SK-N-SH (cell line): ENCODE results near the gene ADGRG2. TPM values are rescaled to one million over a fixed set of nuclear protein-coding genes. Genes with fewer than 3 reads are reported as not detected.

Experiments
- CTCF ChIA-PET: fragments of 300-600, 350-600 bp; formaldehyde crosslinking; extraction: SDS; loops from one replicate; lab custom pipeline; 2021; lab: Yijun Ruan, JAX
- POLR2A ChIA-PET: fragments of 350-600 bp; sonication (Branson Sonifier 250); formaldehyde crosslinking; extraction: SDS; loops from one replicate; lab custom pipeline; 2020; ENCODE audit warnings: antibody characterized with exemption, inconsistent platforms; lab: Yijun Ruan, JAX
- DNase-seq: peaks from one replicate; pipeline ENCODE4 v3.0.0; 2012
- H2AFZ ChIP-seq: fragments of 200-600 bp; sonication (generic); 2 replicates; pipeline ENCODE4 v1.8.1; 2016; ENCODE audit warnings: antibody characterized with exemption, mild to moderate bottlenecking, low read depth
- H3F3A ChIP-seq: fragments of 200-600 bp; sonication (generic); replicated peaks from 2 replicates; pipeline ENCODE3; 2016; ENCODE audit warnings: antibody characterized with exemption, mild to moderate bottlenecking; ENCODE audit not compliant: insufficient read depth
- H3K27ac ChIP-seq, 2 experiments: fragments of 200-500 bp in 1 of 2; fragments of 200-600 bp in 1 of 2; sonication (Bioruptor generic) in 1 of 2; sonication (generic), shearing (Covaris generic) in 1 of 2; 2 replicates each; pipeline versions ENCODE4 v1.5.1 to v1.6.1; 2014 to 2016; ENCODE audit warnings: low read depth in 2 of 2, inconsistent platforms in 1 of 2, low read length in 1 of 2, mild to moderate bottlenecking in 1 of 2, mixed read lengths in 1 of 2
- H3K27me3 ChIP-seq: fragments of 200-600 bp; sonication (generic), shearing (Covaris generic); 2 replicates; pipeline ENCODE4 v1.6.1; 2016; ENCODE audit warnings: mixed run types; ENCODE audit not compliant: insufficient read depth
- H3K36me3 ChIP-seq, 2 experiments: fragments of 200-500 bp in 1 of 2; fragments of 200-600 bp in 1 of 2; sonication (Bioruptor generic) in 1 of 2; sonication (generic) in 1 of 2; replicated peaks in 1 of 2; 2 replicates each; pipeline versions ENCODE3 to v1.5.1; 2014 to 2016; ENCODE audit warnings: low read length in 1 of 2, mild to moderate bottlenecking in 1 of 2; ENCODE audit not compliant: insufficient read depth in 2 of 2, control insufficient read depth in 1 of 2
- H3K4me1 ChIP-seq, 2 experiments: fragments of 200-500 bp in 1 of 2; fragments of 200-600 bp in 1 of 2; sonication (Bioruptor generic) in 1 of 2; sonication (generic), shearing (Covaris generic) in 1 of 2; 2 replicates each; pipeline versions ENCODE4 v1.5.1 to v1.6.1; 2014 to 2016; ENCODE audit warnings: low read depth in 1 of 2, low read length in 1 of 2, mixed run types in 1 of 2; ENCODE audit not compliant: insufficient read depth in 2 of 2, control insufficient read depth in 1 of 2
- H3K4me2 ChIP-seq: fragments of 200-600 bp; sonication (generic), shearing (Covaris generic); 2 replicates; pipeline ENCODE4 v1.6.1; 2017; ENCODE audit warnings: mixed run types
- H3K4me3 ChIP-seq, 2 experiments: fragments of 200-500 bp in 1 of 2; fragments of 200-600 bp in 1 of 2; sonication (Bioruptor generic) in 1 of 2; sonication (generic), shearing (Covaris generic) in 1 of 2; 2 replicates each; pipeline versions ENCODE4 v1.5.1 to v1.8.1; 2014 to 2016; ENCODE audit warnings: low read depth in 2 of 2, inconsistent platforms in 1 of 2, low read length in 1 of 2, mild to moderate bottlenecking in 1 of 2, mixed read lengths in 1 of 2, moderate library complexity in 1 of 2
- H3K79me2 ChIP-seq: fragments of 200-600 bp; sonication (generic); 2 replicates; pipeline ENCODE4 v1.8.1; 2017; ENCODE audit warnings: mild to moderate bottlenecking; ENCODE audit not compliant: insufficient read depth
- H3K9ac ChIP-seq: fragments of 200-600 bp; sonication (generic); 2 replicates; pipeline ENCODE4 v1.6.1; 2017; ENCODE audit warnings: mixed run types
- H3K9me2 ChIP-seq: fragments of 200-600 bp; sonication (generic); 2 replicates; pipeline ENCODE4 v1.6.1; 2017; ENCODE audit warnings: mixed run types
- H3K9me3 ChIP-seq: fragments of 200-600 bp; sonication (generic); 2 replicates; pipeline ENCODE4 v1.6.1; 2017; ENCODE audit warnings: mixed run types, mild to moderate bottlenecking, moderate library complexity
- H4K20me1 ChIP-seq: fragments of 200-600 bp; sonication (generic); 2 replicates; pipeline ENCODE4 v1.6.1; 2017; ENCODE audit warnings: mild to moderate bottlenecking, mixed run types; ENCODE audit not compliant: insufficient read depth
- CHD2 ChIP-seq: fragments of 150-350 bp; IDR thresholded peaks from 2 replicates; pipeline ENCODE4 v1.6.1; 2018; ENCODE audit warnings: low read length; ENCODE audit not compliant: partially characterized antibody
- FOSL2 ChIP-seq: IDR thresholded peaks from 2 replicates; pipeline ENCODE4 v1.4.0; 2012; ENCODE audit warnings: low read depth, mild to moderate bottlenecking, moderate library complexity, borderline replicate concordance
- FOXM1 ChIP-seq: IDR thresholded peaks from 2 replicates; pipeline ENCODE4 v1.4.0; 2012; ENCODE audit warnings: low read depth, mild to moderate bottlenecking
- GABPA ChIP-seq: IDR thresholded peaks from 2 replicates; pipeline ENCODE4 v1.4.0; 2012; ENCODE audit warnings: low read depth, mild to moderate bottlenecking
- JUND ChIP-seq: IDR thresholded peaks from 2 replicates; pipeline ENCODE4 v1.4.0; 2012
- MEF2A ChIP-seq: IDR thresholded peaks from 2 replicates; pipeline ENCODE4 v1.4.0; 2012; ENCODE audit warnings: low read depth, borderline replicate concordance
- POLR2AphosphoS5 ChIP-seq: IDR thresholded peaks from 2 replicates; pipeline ENCODE4 v1.6.1; 2012; ENCODE audit warnings: low read depth, low read length
- RAD21 ChIP-seq: IDR thresholded peaks from 2 replicates; pipeline ENCODE4 v1.6.1; 2012; ENCODE audit warnings: mild to moderate bottlenecking, low read length
- RCOR1 ChIP-seq: fragments of 150-350 bp; IDR thresholded peaks from 2 replicates; pipeline ENCODE4 v1.6.1; 2017; ENCODE audit warnings: antibody characterized with exemption, low read length
- RFX5 ChIP-seq: IDR thresholded peaks from 2 replicates; pipeline ENCODE4 v1.6.1; 2012; ENCODE audit warnings: mild to moderate bottlenecking, improper control_type of control experiment, low read length
- SMC3 ChIP-seq: IDR thresholded peaks from 2 replicates; pipeline ENCODE4 v1.6.1; 2012; ENCODE audit warnings: low read depth, low read length, improper control_type of control experiment
- TCF12 ChIP-seq: IDR thresholded peaks from 2 replicates; pipeline ENCODE4 v1.4.0; 2012
- TEAD4 ChIP-seq: IDR thresholded peaks from 2 replicates; pipeline ENCODE4 v1.4.0; 2012; ENCODE audit warnings: mild to moderate bottlenecking, borderline replicate concordance; ENCODE audit not compliant: insufficient read depth
- WGBS: methylation state at CpG from one replicate; pipeline ENCODE4 v1.1.6; 2017; ENCODE audit warnings: low lambda C conversion rate; 5-methylcytosine and 5-hydroxymethylcytosine counted together
- polyA plus RNA-seq, 3 experiments: library from polyadenylated mRNA; depleted of rRNA; stranded (reverse); fragments of >200 nt; gene quantifications; 2 replicates each; pipeline ENCODE4 v1.2.3, GENCODE V29; 2012
- TF ChIP-seq, protein P1 (sequence below): fragments of 150-350 bp; IDR thresholded peaks from 2 replicates; pipeline ENCODE4 v1.6.1; 2016; ENCODE audit warnings: mild to moderate bottlenecking, low read depth, low read length
- TF ChIP-seq, protein P2 (sequence below): IDR thresholded peaks from 2 replicates; pipeline ENCODE4; 2012
- TF ChIP-seq, protein P3 (sequence below): fragments of 200-600 bp; sonication (generic); IDR thresholded peaks from 2 replicates; pipeline ENCODE4 v1.6.1; 2017; ENCODE audit warnings: antibody characterized with exemption, mild to moderate bottlenecking, moderate library complexity
- TF ChIP-seq, protein P4 (sequence below): fragments of 150-350 bp; IDR thresholded peaks from 2 replicates; pipeline ENCODE4 v1.6.1; 2017; ENCODE audit warnings: antibody characterized with exemption, low read length, low read depth, borderline replicate concordance

Gene ADGRG2
- polyA plus RNA-seq, 1 of the 3 experiments (the other 2 are of a cell fraction), result 0.08 TPM

GRCh38 chrX:19064175-19064574 is 58.1 kb downstream of the ADGRG2 start (continued):
- TF ChIP-seq MEF2A, result no peak
- TF ChIP-seq, all 33 proteins: peak for 0

DNA sequence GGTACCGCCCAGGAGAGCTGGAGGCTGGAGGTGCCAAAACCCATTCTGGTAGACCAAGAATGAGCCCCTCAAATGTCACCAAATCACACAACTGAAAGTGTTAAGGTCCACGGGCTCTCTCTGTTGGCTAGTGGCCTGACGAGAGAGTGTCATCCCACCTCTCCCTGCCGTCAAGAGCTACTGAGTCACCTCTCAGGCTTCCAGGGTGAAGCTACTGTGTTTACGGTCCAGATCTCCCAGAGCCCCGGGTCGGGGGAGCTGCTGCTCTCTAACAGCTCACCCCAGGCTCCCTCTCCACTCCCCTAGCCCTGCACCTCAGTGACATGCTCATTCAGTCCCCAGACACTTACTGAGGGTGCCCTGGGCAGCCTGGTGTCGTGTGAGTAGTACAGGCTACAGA is 59.2 kb downstream of the ADGRG2 start:
- no peaks in the 10 kb centered on the region for H3F3A ChIP-seq
- H3K9ac ChIP-seq, result no peak overlapping the region
- no peaks in the 10 kb centered on the region for H4K20me1 ChIP-seq
- no peak overlapping the region for H2AFZ ChIP-seq
- H3K4me1 ChIP-seq, result peaks cover 0 to 8% of the 10 kb centered on the region in 2 experiments; a peak in 1 of 4 replicates
- no peaks in the 10 kb centered on the region for H3K9me3 ChIP-seq
- no peaks in the 10 kb centered on the region for H3K79me2 ChIP-seq
- no peak overlapping the region for H3K4me2 ChIP-seq
- ChIA-PET POLR2A (no interaction called here), CTCF (interaction anchor here (0.9 kb wide), 1 partner anchor 9 kb away, joined by 3 read pairs; no protein-coding TSS in a partner anchor)
- H3K27me3 ChIP-seq, result no peaks in the 10 kb centered on the region
- TF ChIP-seq, protein P1, sequence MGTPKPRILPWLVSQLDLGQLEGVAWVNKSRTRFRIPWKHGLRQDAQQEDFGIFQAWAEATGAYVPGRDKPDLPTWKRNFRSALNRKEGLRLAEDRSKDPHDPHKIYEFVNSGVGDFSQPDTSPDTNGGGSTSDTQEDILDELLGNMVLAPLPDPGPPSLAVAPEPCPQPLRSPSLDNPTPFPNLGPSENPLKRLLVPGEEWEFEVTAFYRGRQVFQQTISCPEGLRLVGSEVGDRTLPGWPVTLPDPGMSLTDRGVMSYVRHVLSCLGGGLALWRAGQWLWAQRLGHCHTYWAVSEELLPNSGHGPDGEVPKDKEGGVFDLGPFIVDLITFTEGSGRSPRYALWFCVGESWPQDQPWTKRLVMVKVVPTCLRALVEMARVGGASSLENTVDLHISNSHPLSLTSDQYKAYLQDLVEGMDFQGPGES, result no peak
- TF ChIP-seq SMC3 (no peak), RAD21 (no peak), CHD2 (no peak), JUND (no peak)
- TF ChIP-seq, protein P2, sequence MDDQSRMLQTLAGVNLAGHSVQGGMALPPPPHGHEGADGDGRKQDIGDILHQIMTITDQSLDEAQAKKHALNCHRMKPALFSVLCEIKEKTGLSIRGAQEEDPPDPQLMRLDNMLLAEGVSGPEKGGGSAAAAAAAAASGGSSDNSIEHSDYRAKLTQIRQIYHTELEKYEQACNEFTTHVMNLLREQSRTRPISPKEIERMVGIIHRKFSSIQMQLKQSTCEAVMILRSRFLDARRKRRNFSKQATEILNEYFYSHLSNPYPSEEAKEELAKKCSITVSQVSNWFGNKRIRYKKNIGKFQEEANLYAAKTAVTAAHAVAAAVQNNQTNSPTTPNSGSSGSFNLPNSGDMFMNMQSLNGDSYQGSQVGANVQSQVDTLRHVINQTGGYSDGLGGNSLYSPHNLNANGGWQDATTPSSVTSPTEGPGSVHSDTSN, result no peak
- TF ChIP-seq, protein P3, sequence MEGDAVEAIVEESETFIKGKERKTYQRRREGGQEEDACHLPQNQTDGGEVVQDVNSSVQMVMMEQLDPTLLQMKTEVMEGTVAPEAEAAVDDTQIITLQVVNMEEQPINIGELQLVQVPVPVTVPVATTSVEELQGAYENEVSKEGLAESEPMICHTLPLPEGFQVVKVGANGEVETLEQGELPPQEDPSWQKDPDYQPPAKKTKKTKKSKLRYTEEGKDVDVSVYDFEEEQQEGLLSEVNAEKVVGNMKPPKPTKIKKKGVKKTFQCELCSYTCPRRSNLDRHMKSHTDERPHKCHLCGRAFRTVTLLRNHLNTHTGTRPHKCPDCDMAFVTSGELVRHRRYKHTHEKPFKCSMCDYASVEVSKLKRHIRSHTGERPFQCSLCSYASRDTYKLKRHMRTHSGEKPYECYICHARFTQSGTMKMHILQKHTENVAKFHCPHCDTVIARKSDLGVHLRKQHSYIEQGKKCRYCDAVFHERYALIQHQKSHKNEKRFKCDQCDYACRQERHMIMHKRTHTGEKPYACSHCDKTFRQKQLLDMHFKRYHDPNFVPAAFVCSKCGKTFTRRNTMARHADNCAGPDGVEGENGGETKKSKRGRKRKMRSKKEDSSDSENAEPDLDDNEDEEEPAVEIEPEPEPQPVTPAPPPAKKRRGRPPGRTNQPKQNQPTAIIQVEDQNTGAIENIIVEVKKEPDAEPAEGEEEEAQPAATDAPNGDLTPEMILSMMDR, result no peak
- 36% methylated on average over 4 of the region's 8 CpGs for WGBS
- no peak overlapping the region for H3K27ac ChIP-seq
- H3K36me3 ChIP-seq, result no peaks in the 10 kb centered on the region
- no peaks in the 10 kb centered on the region for H3K9me2 ChIP-seq
- no peak for DNase-seq
- no peak overlapping the region for H3K4me3 ChIP-seq

GRCh38 chrX:19059067-19059466 is 63.2 kb downstream of the ADGRG2 start:
- no peaks in the 10 kb centered on the region for H4K20me1 ChIP-seq
- H3K4me3 ChIP-seq, result no peak overlapping the region
- DNase-seq, result no peak
- H3K27me3 ChIP-seq, result no peaks in the 10 kb centered on the region
- no peaks in the 10 kb centered on the region for H3K9me3 ChIP-seq
- H2AFZ ChIP-seq, result no peak overlapping the region
- 53% methylated on average over 6 of the region's 6 CpGs for WGBS
- no peaks in the 10 kb centered on the region for H3K36me3 ChIP-seq
- no peaks in the 10 kb centered on the region for H3K9me2 ChIP-seq
- POLR2A ChIA-PET, result no interaction called here
- CTCF ChIA-PET, result interaction anchor here (1.0 kb wide), 1 partner anchor 275 kb away, joined by 4 read pairs; no protein-coding TSS in a partner anchor
- no peak for TF ChIP-seq TEAD4
- TF ChIP-seq, protein P4, sequence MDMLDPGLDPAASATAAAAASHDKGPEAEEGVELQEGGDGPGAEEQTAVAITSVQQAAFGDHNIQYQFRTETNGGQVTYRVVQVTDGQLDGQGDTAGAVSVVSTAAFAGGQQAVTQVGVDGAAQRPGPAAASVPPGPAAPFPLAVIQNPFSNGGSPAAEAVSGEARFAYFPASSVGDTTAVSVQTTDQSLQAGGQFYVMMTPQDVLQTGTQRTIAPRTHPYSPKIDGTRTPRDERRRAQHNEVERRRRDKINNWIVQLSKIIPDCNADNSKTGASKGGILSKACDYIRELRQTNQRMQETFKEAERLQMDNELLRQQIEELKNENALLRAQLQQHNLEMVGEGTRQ, result no peak
- TF ChIP-seq RFX5, result no peak
- no peak for TF ChIP-seq GABPA
- no peak for TF ChIP-seq SMC3
- TF ChIP-seq FOXM1, result no peak
- no peak for TF ChIP-seq RCOR1
- TF ChIP-seq POLR2AphosphoS5, result no peak
- no peak for TF ChIP-seq FOSL2
- TF ChIP-seq TCF12, result no peak
- H3K4me1 ChIP-seq, result no peaks in the 10 kb centered on the region
- H3K79me2 ChIP-seq, result no peaks in the 10 kb centered on the region
- H3K27ac ChIP-seq, result no peak overlapping the region
- H3K4me2 ChIP-seq, result no peak overlapping the region
- no peak overlapping the region for H3K9ac ChIP-seq
- no peaks in the 10 kb centered on the region for H3F3A ChIP-seq
